H1 (cell line): ENCODE data around the gene MAFF. TPM values are rescaled to one million over a fixed set of nuclear protein-coding genes. Genes with fewer than 3 reads are reported as not detected.
A peak's percentile ranks its signal among the peaks of the same experiment; 100 is the strongest.

Experiments used
- CTCF ChIA-PET: fragments of 300-600 bp; sonication (Branson Sonifier 250); formaldehyde crosslinking; loops from one replicate; lab custom pipeline; 2021; ENCODE audit not compliant: partially characterized antibody; lab: Charles Lee
- POLR2A ChIA-PET: fragments of 300-600 bp; sonication (Branson Sonifier 250); formaldehyde crosslinking; loops from one replicate; lab custom pipeline; 2021; ENCODE audit warnings: inconsistent platforms; ENCODE audit not compliant: partially characterized antibody; lab: Charles Lee
- DNase-seq, 2 experiments: peaks; one replicate each; pipeline versions ENCODE4 v3.0.0 to v3.0.0-alpha.2; 2010 to 2022; ENCODE audit warnings: low spot score in 2 of 2, low read depth in 1 of 2, mixed read lengths in 1 of 2
- FAIRE-seq: peaks from 2 replicates; lab custom pipeline; 2011; peaks lifted over from hg19 to GRCh38; lab: Jason Lieb, UNC
- H2AFZ ChIP-seq: 2 replicates; pipeline ENCODE4 v1.8.1; 2012; ENCODE audit warnings: low read length, inconsistent platforms
- H2AK5ac ChIP-seq: 2 replicates; pipeline ENCODE4 v1.6.1; 2013; ENCODE audit warnings: low read depth, low read length
- H2BK120ac ChIP-seq: replicated peaks from 2 replicates; pipeline ENCODE3; 2013; ENCODE audit warnings: low read depth, low read length, inconsistent platforms
- H2BK12ac ChIP-seq: 2 replicates; pipeline ENCODE4 v1.6.1; 2013; ENCODE audit warnings: low read depth, low read length
- H2BK15ac ChIP-seq: 2 replicates; pipeline ENCODE4 v1.6.1; 2013; ENCODE audit warnings: low read length
- H2BK20ac ChIP-seq: 2 replicates; pipeline ENCODE4 v1.6.1; 2013; ENCODE audit warnings: low read length
- H2BK5ac ChIP-seq: 2 replicates; pipeline ENCODE4 v1.6.1; 2013; ENCODE audit warnings: low read depth, low read length
- H3K14ac ChIP-seq: 2 replicates; pipeline ENCODE4 v1.6.1; 2013; ENCODE audit warnings: inconsistent platforms; ENCODE audit not compliant: insufficient read length
- H3K18ac ChIP-seq: 2 replicates; pipeline ENCODE4 v1.6.1; 2013; ENCODE audit warnings: low read length; ENCODE audit errors: extremely low read depth
- H3K23ac ChIP-seq: 2 replicates; pipeline ENCODE4 v1.6.1; 2013; ENCODE audit warnings: inconsistent platforms; ENCODE audit not compliant: insufficient read length
- H3K23me2 ChIP-seq: 2 replicates; pipeline ENCODE4 v1.6.1; 2013; ENCODE audit warnings: low read depth, low read length
- H3K27ac ChIP-seq: 2 replicates; pipeline ENCODE4 v1.6.1; 2011; ENCODE audit warnings: low read depth, low read length, inconsistent platforms
- H3K27me3 ChIP-seq, 4 experiments: replicated peaks in 1 of 4; 1 replicate in 1 of 4; 2 replicates in 3 of 4; pipeline versions ENCODE4 v1.6.1 to v1.8.1; 2011 to 2013; ENCODE audit warnings: low read length in 3 of 4, mild to moderate bottlenecking in 3 of 4, inconsistent platforms in 2 of 4, mixed read lengths in 2 of 4, moderate library complexity in 1 of 4; ENCODE audit not compliant: control insufficient read depth in 3 of 4, insufficient read depth in 3 of 4; ENCODE audit errors: extremely low read depth in 1 of 4
- H3K36me3 ChIP-seq, 4 experiments: 2 replicates each; pipeline versions ENCODE4 v1.6.1 to v1.8.1; 2011 to 2013; ENCODE audit warnings: mild to moderate bottlenecking in 4 of 4, low read length in 3 of 4, moderate library complexity in 2 of 4, control low read depth in 1 of 4, inconsistent platforms in 1 of 4; ENCODE audit not compliant: insufficient read depth in 4 of 4, control insufficient read depth in 2 of 4
- H3K4ac ChIP-seq: replicated peaks from 2 replicates; pipeline ENCODE3; 2013; ENCODE audit warnings: low read length, low read depth, mixed read lengths, inconsistent platforms; ENCODE audit not compliant: insufficient read length
- H3K4me1 ChIP-seq, 4 experiments: replicated peaks in 1 of 4; 1 replicate in 1 of 4; 2 replicates in 3 of 4; pipeline versions ENCODE4 v1.6.1 to v1.8.1; 2011 to 2013; ENCODE audit warnings: low read length in 3 of 4, inconsistent platforms in 2 of 4, mixed read lengths in 1 of 4; ENCODE audit not compliant: insufficient read depth in 4 of 4, control insufficient read depth in 3 of 4
- H3K4me2 ChIP-seq, 2 experiments: 2 replicates each; pipeline versions ENCODE4 v1.6.1 to v1.8.1; 2011 to 2013; ENCODE audit warnings: low read depth in 2 of 2, low read length in 2 of 2, control low read depth in 1 of 2, inconsistent platforms in 1 of 2, mild to moderate bottlenecking in 1 of 2; ENCODE audit not compliant: insufficient read depth in 1 of 2
- H3K4me3 ChIP-seq, 4 experiments: fragments of 200-600, 300-600 bp in 1 of 4; sonication (generic), shearing (Covaris generic), sonication (Bioruptor Twin) in 1 of 4; 2 replicates each; pipeline versions ENCODE4 v1.5.1 to v1.8.1; 2011 to 2016; ENCODE audit warnings: low read length in 4 of 4, low read depth in 3 of 4, control low read depth in 2 of 4, inconsistent platforms in 2 of 4, mild to moderate bottlenecking in 2 of 4, mixed read lengths in 1 of 4, moderate library complexity in 1 of 4; ENCODE audit not compliant: insufficient read depth in 2 of 4; ENCODE audit errors: extremely low read depth in 1 of 4
- H3K56ac ChIP-seq: replicated peaks from 2 replicates; pipeline ENCODE3; 2013; ENCODE audit warnings: low read depth, mild to moderate bottlenecking, mixed read lengths, low read length, inconsistent platforms; ENCODE audit not compliant: insufficient read length
- H3K79me1 ChIP-seq: 2 replicates; pipeline ENCODE4 v1.6.1; 2013; ENCODE audit warnings: low read depth, low read length, control low read depth
- H3K79me2 ChIP-seq, 2 experiments: 2 replicates each; pipeline versions ENCODE4 v1.6.1 to v1.8.1; 2012 to 2013; ENCODE audit warnings: low read length in 2 of 2, mild to moderate bottlenecking in 2 of 2, inconsistent platforms in 1 of 2; ENCODE audit not compliant: insufficient read depth in 2 of 2, control insufficient read depth in 1 of 2
- H3K9ac ChIP-seq, 4 experiments: replicated peaks in 1 of 4; 1 replicate in 1 of 4; 2 replicates in 3 of 4; pipeline versions ENCODE4 v1.6.1 to v1.8.1; 2011 to 2013; ENCODE audit warnings: low read depth in 3 of 4, low read length in 3 of 4, control low read depth in 2 of 4, mild to moderate bottlenecking in 2 of 4, moderate library complexity in 2 of 4, inconsistent platforms in 1 of 4; ENCODE audit errors: extremely low read depth in 1 of 4
- H3K9me3 ChIP-seq, 2 experiments: 2 replicates each; pipeline versions ENCODE4 v1.6.1 to v1.8.1; 2012 to 2013; ENCODE audit warnings: mild to moderate bottlenecking in 2 of 2, moderate library complexity in 2 of 2, control low read depth in 1 of 2, inconsistent platforms in 1 of 2, low read depth in 1 of 2, low read length in 1 of 2, mixed read lengths in 1 of 2; ENCODE audit not compliant: insufficient read depth in 2 of 2
- H4K20me1 ChIP-seq, 2 experiments: replicated peaks in 1 of 2; 2 replicates each; pipeline versions ENCODE3 to v1.8.1; 2011 to 2013; ENCODE audit warnings: inconsistent platforms in 2 of 2, low read length in 2 of 2, mild to moderate bottlenecking in 1 of 2; ENCODE audit not compliant: insufficient read depth in 2 of 2, control insufficient read depth in 1 of 2
- H4K5ac ChIP-seq: 2 replicates; pipeline ENCODE4 v1.6.1; 2013; ENCODE audit warnings: low read length, low read depth, mixed read lengths, inconsistent platforms; ENCODE audit not compliant: insufficient read length
- H4K8ac ChIP-seq: 2 replicates; pipeline ENCODE4 v1.8.0; 2013; ENCODE audit warnings: mild to moderate bottlenecking, moderate library complexity, low read length, inconsistent platforms; ENCODE audit not compliant: insufficient read depth; ENCODE audit errors: extremely low read depth
- H4K91ac ChIP-seq: replicated peaks from 2 replicates; pipeline ENCODE3; 2013; ENCODE audit warnings: low read length, mixed read lengths, inconsistent platforms; ENCODE audit not compliant: insufficient read length
- ATF2 ChIP-seq: IDR thresholded peaks from 2 replicates; pipeline ENCODE4 v1.6.1; 2012; ENCODE audit warnings: low read length, inconsistent platforms
- BCL11A ChIP-seq, 2 experiments: IDR thresholded peaks; one replicate each; pipeline ENCODE4 v1.6.1; 2011; ENCODE audit warnings: low read depth in 2 of 2, low read length in 2 of 2, mild to moderate bottlenecking in 2 of 2
- BRCA1 ChIP-seq: IDR thresholded peaks from 2 replicates; pipeline ENCODE4 v1.6.1; 2012; ENCODE audit warnings: low read depth, low read length, improper control_type of control experiment
- CHD1 ChIP-seq: IDR thresholded peaks from 2 replicates; pipeline ENCODE4 v1.6.1; 2012; ENCODE audit warnings: low read depth, low read length, improper control_type of control experiment
- CTCF ChIP-seq, 3 experiments: IDR thresholded peaks; 1 replicate in 2 of 3; 2 replicates in 1 of 3; pipeline versions ENCODE4 v1.5.1 to v1.6.1; 2011; ENCODE audit warnings: low read length in 3 of 3, mild to moderate bottlenecking in 3 of 3, inconsistent platforms in 2 of 3, low read depth in 1 of 3, moderate library complexity in 1 of 3; ENCODE audit not compliant: insufficient read depth in 1 of 3; ENCODE audit errors: control extremely low read depth in 1 of 3
- NRF1 ChIP-seq: IDR thresholded peaks from 2 replicates; pipeline ENCODE4 v1.6.1; 2011; ENCODE audit warnings: mild to moderate bottlenecking, low read depth, low read length, improper control_type of control experiment
- PHF8 ChIP-seq: fragments of 200-600 bp; sonication (generic); conservative IDR thresholded peaks from 2 replicates; pipeline ENCODE4 v1.7.1; 2012; ENCODE audit warnings: low read depth, mild to moderate bottlenecking, inconsistent platforms, low read length, moderate library complexity
- POU5F1 ChIP-seq: IDR thresholded peaks from 2 replicates; pipeline ENCODE4 v1.6.1; 2011; ENCODE audit warnings: low read depth, mild to moderate bottlenecking, low read length, moderate library complexity
- RXRA ChIP-seq: IDR thresholded peaks from 2 replicates; pipeline ENCODE4 v1.6.1; 2011; ENCODE audit warnings: low read depth, mild to moderate bottlenecking, low read length, moderate library complexity; ENCODE audit not compliant: insufficient read depth
- TAF7 ChIP-seq: optimal IDR thresholded peaks from 2 replicates; pipeline ENCODE3; 2011; ENCODE audit warnings: low read depth, mild to moderate bottlenecking, inconsistent platforms, low read length, moderate library complexity, borderline replicate concordance
- WGBS, 2 experiments: shearing (Covaris generic) in 1 of 2; methylation state at CpG; one replicate each; pipeline versions ENCODE4 v1.1.6 to v1.1.7; 2013 to 2015; ENCODE audit warnings: low lambda C conversion rate in 2 of 2, mixed read lengths in 2 of 2, inconsistent platforms in 1 of 2, low coverage in 1 of 2, missing lambda C conversion rate in 1 of 2; ENCODE audit not compliant: insufficient replicate concordance in 2 of 2, insufficient coverage in 1 of 2, insufficient read length in 1 of 2; ENCODE audit errors: extremely low coverage in 1 of 2, missing lambda C conversion rate in 1 of 2; 5-methylcytosine and 5-hydroxymethylcytosine counted together
- polyA plus RNA-seq, 7 experiments: library from polyadenylated mRNA; depleted of rRNA in 3 of 7; stranded (reverse) in 5 of 7; unstranded in 2 of 7; fragments of >200 nt in 5 of 7; fragments of 200-250 nt in 2 of 7; gene quantifications; 1 replicate in 5 of 7; 2 replicates in 1 of 7; 4 replicates in 1 of 7; pipeline versions ENCODE4 v1.2.1 to v1.2.3, GENCODE V29; 2011 to 2013; ENCODE audit warnings: missing spikeins in 2 of 7, mixed read lengths in 2 of 7
- total RNA-seq: library from RNA; stranded (reverse); fragmentation: NEBNext Ultra II Directional; extraction: Animal tissue kit (Norgen Biotek cat#: 25700); gene quantifications from 2 replicates; pipeline ENCODE4 v1.2.1, GENCODE V29; 2021

The MAFF gene
- total and polyA plus RNA-seq, 2 of the 8 experiments (the other 6 are each of a cell fraction or from before 2014, with no cell fraction given): 1.5 to 6.3 TPM

- no peak overlapping the region for H2BK5ac ChIP-seq
- H3K23me2 ChIP-seq: no peaks in the 10 kb centered on the region
- H3K9ac ChIP-seq: no peak overlapping the region
- no peak overlapping the region for H2AK5ac ChIP-seq
- no peak overlapping the region for H3K4ac ChIP-seq
- DNase-seq (no peak), FAIRE-seq (no peak)
- no peak overlapping the region for H2AFZ ChIP-seq
- peak overlapping the region; percentile 65; the same call in 1 of the 2 replicates for H2BK15ac ChIP-seq
- no peaks in the 10 kb centered on the region for H3K9me3 ChIP-seq
- no peak overlapping the region for H3K18ac ChIP-seq
- H3K4me2 ChIP-seq: no peak overlapping the region
- WGBS, 2 experiments: 85% methylated on average over 4 of the region's 4 CpGs; no CpG with 5 or more reads in 1 of the 2 experiments
- no peak overlapping the region for H3K27ac ChIP-seq
- H3K36me3 ChIP-seq: no peaks in the 10 kb centered on the region
- H4K20me1 ChIP-seq: no peaks in the 10 kb centered on the region
- no peak overlapping the region for H4K5ac ChIP-seq
- H2BK12ac ChIP-seq: 0 out of 2 replicates have a peak overlapping the region, but pooled peaks have one; percentile 0
- H3K27me3 ChIP-seq: no peaks in the 10 kb centered on the region
- no peak overlapping the region for H3K56ac ChIP-seq
- no peak overlapping the region for H3K23ac ChIP-seq
- no peak overlapping the region for H3K14ac ChIP-seq
- no peak overlapping the region for H2BK20ac ChIP-seq
- H3K79me1 ChIP-seq: no peaks in the 10 kb centered on the region
- H3K79me2 ChIP-seq: no peaks in the 10 kb centered on the region
- H4K8ac ChIP-seq: no peak overlapping the region
- no peak overlapping the region for H3K4me3 ChIP-seq
- CTCF ChIA-PET: interaction anchor here (3.9 kb wide), 1 partner anchor 74 kb away, joined by 24 read pairs; no protein-coding TSS in a partner anchor
- POLR2A ChIA-PET: interaction anchor here (1.2 kb wide), 1 partner anchor 10 kb away, joined by 3 read pairs; no protein-coding TSS in a partner anchor
- no peak overlapping the region for H2BK120ac ChIP-seq
- no peak overlapping the region for H4K91ac ChIP-seq
- peaks cover 0 to 9% (median 2%) of the 10 kb centered on the region in 4 experiments; a peak in 4 of 7 replicates for H3K4me1 ChIP-seq
- TF ChIP-seq PHF8: no peak
- no peak for TF ChIP-seq RXRA
- TF ChIP-seq ATF2: no peak
- TF ChIP-seq NRF1: no peak
- TF ChIP-seq TAF7: no peak
- no peak for TF ChIP-seq CHD1
- TF ChIP-seq BRCA1: no peak
- TF ChIP-seq CTCF (IDR thresholded peaks at IDR 0.05; ENCODE audit: control extremely low read depth in 1 of 3, insufficient read depth in 1 of 3, low read depth in 1 of 3, low read length in 3 of 3): no peak
- TF ChIP-seq BCL11A (IDR thresholded peaks at IDR 0.05; ENCODE audit: low read depth in 2 of 2, low read length in 2 of 2): no peak
- TF ChIP-seq POU5F1: no peak
Measured at GRCh38 chr22:38173641-38173906, 28.2 kb upstream of the MAFF start.
